Hematopoietic multipotent progenitor cell treated with erythropoietin and hydrocortisone succinate and interleukin-3 and kit ligand, for 15 days (in vitro differentiated cells): Measurements from ENCODE around the gene ARFGAP2.
"Not testable (repeated sequence)": the region's sequence is repeated elsewhere in the genome, so short reads cannot be mapped to it uniquely, and the experiment has no call there.

Source experiments
- DNase-seq: peaks from one replicate; pipeline ENCODE4 v3.0.0-alpha.2; 2015; ENCODE audit warnings: low spot score

The ARFGAP2 gene

DNA sequence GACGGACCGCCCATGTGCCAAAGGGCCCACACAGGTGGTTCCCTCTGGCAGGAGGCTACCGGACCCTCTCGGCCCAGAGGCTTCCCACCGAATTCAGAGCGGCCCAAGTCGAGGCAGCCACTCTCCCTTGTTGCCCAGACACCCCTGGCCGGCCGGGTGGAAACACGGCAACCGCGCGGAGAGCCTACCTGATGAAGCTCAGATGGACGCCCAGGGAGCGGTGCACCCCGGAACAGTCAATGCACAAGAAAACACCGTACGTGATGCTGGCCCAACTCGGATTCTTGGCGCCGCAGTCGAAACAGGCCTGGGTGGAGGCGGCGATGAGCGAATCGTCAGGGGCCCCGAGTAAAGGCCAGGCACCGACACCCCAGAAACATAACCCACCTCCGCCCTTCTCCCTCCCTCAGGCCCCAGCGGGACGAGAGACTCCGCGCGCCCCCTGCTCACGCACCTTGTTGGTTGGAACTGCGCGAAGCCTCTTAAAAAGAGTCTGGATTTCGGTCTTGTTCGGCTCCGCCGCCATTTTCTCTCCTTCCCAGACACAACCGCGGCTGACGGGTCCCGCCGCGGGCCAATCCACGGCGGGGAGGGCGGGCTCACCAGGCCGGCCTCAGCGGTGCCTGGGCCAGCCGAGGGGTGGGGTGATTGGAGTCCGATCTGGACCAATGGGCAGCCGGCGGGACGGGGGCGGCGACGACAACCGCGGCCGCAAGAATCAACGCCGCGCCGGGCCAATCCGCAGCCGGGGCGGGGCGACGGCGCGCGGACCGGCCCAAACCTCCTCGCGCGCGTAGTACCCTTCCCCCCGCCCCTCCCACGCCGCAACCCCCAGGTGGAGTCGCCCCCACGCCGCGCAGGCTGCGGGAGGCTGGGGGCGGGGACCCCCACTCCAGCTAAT lies at the start of gene ARFGAP2:
Gene ARFGAP2, minus strand, starts transcription at position 552 of the 901 bp plus-strand sequence. Its CDS starts 26 bp downstream, at position 526.
- peak; percentile 97 for DNase-seq

DNA sequence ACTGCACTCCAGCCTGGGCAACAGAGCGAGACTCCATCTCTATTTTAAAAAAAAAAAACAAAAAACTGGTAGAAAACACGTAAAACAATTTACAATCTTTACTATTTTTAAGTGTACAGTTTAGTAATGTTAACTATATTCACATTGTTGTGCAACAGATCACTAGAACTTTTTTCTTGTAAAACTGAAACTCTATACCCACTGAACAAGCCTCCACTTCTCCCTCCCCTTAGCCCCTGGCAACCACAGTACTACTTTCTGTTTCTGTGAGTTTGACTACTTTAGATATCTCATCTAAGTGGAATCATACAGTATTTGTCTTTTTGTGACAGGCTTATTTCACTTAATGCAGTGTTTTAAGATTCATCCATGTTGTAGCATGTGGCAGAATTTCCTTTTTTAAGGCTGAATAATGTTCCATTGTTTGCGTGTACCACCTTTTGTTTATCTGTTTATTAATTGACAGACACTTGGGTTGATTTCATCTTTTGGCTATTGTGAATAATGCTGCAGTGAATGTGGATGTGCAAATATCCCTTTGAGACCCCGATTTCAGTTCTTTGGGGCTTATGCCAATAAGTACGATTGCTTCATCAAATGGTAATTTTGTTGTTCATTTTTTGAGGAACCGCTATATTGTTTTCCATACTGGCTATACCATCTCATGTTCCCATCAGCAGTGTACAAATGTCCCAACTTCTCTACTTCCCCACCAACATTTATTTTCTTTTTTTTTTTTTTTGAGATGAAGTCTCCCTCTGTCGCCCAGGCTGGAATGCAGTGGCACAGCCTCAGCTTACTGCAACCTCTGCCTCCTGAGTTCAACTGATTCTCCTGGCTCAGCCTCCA lies 49.1 kb upstream of the ARFGAP2 start:
- DNase-seq = no peak

DNA sequence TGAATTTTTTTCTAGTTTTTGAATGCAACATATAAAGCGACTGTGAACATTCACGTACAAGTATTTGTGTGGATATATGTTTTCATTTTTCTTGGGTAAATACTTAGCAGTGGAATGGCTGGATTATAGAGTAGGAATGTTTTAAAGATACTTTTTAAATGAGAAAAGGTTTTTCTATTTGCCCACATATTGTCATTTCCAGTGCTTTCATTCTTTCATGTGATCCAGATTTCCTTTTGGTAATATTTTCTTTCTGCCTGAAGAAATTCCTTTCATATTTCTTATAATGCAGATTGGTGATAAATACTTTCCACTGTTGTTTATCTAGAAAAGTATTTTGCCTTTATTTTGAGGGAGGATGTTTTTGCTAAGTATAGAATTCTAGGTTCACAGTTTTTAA lies 46.0 kb upstream of the ARFGAP2 start:
- DNase-seq = no peak

DNA sequence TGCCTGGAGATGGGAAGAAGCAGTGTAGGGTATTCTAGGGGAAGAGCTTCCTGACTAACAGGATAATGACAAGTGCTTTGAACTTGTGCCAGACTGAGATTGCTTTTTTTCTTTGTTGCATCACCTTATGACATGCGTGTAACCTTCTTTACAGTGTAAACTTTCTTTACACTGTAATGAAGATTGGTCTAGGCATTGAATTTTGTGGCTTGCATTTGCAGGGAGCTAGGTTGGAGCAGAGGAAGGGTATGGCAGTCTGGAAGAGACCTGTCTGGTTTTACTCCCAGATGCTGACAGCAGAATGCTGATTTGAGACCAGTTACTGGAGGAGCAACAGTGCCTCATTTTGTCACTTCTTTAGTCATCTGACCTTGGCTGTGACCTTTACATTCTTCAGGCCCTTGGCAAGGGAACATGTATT lies 43.7 kb upstream of the ARFGAP2 start:
- DNase-seq = no peak

DNA sequence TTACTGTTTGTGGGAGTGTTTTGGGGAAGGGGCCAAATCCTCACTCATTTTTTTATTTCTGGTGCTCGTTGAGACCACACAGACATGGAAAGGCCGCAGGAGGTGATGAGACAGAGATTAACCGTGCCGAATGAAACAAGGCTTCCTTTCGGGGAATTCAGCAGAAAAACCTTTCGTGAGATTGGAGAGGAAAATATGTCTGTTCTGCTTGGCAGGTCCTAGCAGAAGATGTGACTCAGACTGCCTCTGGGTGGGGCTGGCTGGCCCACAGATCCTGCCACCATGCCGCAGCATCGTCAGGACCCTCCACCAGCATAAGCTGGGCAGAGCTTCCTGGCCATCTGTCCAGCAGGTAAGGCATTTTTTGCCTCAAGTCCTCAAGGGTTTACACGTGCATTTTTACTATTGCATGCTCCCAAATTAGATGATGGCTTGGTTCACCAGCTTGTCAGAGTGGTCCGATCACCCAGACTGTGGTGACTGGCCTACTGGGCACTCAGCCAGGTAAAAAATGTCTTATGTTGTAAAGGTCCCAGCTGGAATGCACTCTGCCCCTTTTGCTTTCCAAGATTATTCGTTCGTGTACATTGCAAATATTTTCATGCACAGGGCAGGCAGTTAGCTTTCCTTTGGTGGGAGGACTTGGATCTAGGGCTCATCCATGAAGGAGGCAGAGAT lies 39.6 kb upstream of the ARFGAP2 start:
- peak; percentile 73 for DNase-seq

DNA sequence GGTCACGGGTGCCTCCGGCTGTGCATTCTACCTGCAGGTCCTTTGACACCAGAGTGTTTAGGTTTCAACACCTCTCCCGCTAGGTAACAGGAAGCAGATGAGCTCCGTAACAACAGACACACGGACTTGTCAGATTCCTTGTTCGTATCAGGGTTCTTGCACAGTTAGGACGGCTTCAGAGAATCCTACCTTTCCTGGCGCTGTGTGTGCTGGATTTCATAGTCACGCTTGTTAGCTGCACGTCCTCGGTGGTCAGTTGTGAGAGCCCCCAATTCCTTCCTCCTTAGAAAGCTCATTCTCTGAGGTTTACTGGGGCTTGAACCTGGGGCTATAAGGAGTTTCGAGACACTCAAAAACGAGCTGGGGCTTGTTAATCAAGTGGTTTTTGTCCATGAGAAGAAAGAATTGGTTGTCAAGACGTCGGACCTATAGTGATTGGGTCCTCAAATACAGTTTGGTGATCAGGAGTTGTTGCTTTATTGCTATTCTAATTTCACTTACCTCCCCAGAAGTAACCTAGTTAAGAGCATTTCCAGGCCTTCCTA lies 38.8 kb upstream of the ARFGAP2 start:
- DNase-seq = no peak

DNA sequence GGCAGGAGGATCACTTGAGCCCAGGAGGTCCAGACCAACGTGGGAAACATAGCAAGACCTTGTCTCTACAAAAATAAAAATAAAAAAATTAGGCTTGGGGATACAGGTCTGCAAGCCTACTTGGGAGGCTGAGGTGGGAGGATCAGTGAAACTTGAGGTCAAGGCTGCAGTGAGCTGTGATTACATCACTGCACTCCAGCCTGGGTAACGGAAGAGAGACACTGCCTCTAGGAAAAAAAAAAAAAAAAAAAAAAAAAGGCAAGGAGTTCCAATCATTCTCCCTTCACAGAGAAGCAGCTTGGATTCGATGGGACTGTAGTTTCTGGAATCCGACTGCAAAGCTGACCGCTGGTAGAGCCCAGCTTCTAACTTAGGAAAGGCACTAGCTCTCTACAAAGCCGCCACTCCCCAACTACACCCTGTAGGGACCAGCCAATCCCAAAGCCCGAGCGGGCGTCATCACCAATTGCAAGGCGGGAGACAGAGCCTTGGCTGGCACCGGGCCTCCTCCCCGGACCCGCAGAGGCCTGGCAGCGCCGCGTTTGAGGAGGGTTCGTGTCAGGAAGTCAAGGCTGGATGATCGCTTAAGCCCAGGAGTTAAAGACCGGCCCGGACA lies 37.4 kb upstream of the ARFGAP2 start:
- peak; percentile 91 for DNase-seq

DNA sequence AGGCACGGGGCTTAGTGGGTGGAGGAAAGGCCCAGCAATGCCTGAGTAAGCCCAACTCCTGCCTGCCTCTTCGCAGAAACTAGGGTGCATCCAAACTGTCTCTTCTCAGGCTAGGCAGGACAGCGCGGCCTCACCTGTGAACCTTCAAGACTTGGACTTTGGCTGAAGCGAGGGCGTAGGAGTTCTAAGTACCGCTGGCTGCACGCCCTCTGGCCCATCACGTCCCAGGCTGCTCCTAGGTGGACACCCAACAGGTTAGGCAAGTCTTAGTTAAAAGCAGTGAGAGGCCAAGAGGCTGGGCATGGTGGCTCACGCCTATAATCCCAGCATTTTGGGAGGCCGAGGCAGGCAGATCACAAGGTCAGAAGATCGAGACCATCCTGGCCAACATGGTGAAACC lies 36.3 kb upstream of the ARFGAP2 start:
- DNase-seq = no peak

DNA sequence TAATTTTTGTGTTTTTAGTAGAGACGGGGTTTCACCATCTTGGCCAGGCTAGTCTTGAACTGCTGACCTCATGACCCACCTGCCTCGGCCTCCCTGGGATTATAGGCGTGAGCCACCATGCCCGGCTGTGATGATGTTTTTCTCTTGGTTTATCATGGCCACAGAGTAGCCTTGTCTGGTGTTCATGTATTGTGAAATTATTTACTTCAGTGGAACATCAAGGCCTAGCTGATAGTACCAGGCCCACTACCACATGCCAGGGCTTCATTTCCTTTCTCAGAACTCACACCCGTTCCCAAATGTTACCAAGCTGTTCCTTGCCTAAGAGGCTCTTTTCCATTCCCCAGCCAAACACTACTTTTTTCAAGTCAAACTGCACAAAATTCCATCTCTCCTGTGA lies 31.9 kb upstream of the ARFGAP2 start:
- no peak for DNase-seq

DNA sequence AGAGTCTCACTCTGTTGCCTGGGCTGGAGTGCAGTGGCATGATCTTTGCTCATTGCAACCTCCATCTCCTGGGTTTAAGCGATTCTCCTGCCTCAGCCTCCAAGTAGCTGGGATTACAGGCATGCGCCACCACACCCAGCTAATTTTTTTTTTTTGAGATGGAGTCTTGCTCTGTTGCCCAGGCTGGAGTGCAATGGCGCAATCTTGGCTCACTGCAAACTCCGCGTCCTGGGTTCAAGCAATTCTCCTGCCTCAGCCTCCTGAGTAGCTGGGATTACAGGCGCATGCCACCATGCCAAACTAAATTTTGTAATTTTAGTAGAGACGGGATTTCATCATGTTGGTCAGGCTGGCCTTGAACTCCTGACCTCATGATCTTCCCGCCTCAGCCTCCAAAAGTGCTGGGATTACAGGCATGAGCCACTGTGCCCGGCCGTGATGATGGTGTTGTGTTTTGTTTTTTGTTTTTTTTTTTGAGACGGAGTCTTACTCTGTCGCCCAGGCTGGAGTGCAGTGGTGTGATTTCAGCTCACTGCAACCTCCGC lies 31.4 kb upstream of the ARFGAP2 start:
- not testable (repeated sequence) for DNase-seq

DNA sequence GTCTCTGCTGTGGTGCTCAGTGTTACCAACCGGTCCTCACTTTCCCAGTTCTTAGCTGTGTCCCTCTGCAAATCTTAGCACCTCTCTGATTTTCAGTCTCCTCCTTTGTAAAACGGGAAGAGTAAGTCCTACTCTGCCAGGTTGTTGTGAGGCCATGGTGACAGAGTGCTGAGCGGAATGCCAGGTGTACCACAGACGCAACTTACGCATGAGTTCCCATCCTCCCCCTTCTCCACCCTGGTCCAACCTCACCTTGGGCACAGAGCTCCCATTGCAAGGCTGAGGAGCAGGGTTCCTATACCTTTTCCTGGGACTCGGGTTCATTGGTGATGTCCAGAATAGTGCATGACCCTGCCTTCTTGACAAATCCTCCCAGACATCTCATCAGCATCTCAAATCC lies 30.8 kb upstream of the ARFGAP2 start:
- DNase-seq = no peak

DNA sequence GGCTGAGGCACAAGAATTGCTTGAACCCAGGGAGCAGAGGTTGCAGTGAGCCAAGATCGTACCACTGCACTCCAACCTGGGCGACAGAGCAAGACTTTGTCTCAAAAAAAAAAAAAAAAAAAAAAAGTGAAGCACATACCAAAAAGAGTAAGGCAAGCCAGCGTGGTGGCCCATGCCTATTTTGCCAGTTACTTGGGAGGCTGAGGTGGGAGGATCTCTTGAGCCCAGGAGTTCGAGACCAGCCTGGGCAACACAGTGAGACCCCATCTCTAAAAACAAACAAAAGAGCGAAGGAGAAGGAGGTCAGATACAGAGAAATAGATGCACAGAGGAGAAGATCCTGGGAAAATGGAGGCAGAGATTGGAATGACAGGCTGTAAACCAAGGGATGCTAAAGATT lies 29.9 kb upstream of the ARFGAP2 start:
- DNase-seq = not testable (repeated sequence)

DNA sequence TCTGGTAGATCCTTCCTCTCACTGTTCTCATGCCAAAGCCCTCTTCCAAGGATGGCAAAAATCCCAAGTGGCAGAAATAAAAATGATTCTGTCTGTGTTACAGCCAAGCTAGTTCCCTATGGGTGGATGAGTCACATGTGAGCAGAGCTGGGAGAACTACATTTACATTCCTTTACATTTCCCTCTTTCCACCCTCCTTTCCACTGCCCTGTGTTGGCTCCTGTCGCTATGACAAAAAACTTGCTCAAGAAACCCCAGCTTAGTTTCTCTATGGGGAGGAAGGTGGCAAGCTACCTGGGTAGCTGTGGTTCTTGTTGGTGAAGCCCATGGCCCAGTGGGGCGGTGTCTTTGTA lies 27.9 kb upstream of the ARFGAP2 start:
- no peak for DNase-seq

DNA sequence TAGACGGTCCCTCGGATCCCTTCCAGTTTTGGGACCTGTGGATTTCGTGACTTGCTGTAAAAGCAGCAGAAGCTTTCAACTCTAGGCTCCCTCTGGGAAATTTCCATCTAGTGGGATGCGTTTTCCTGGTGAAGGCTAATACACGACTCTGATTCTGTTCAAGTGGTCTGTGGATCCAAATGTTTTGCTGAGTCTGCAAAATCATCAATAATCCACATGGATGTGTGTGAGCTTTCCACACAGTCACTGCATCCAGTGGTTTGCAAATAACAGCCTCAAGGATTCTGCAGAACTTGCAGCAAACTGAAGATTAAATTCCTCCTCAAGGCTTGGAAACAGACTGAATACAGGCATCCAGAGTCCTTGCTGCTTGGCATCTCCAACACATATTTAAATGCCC lies 25.9 kb upstream of the ARFGAP2 start:
- no peak for DNase-seq

DNA sequence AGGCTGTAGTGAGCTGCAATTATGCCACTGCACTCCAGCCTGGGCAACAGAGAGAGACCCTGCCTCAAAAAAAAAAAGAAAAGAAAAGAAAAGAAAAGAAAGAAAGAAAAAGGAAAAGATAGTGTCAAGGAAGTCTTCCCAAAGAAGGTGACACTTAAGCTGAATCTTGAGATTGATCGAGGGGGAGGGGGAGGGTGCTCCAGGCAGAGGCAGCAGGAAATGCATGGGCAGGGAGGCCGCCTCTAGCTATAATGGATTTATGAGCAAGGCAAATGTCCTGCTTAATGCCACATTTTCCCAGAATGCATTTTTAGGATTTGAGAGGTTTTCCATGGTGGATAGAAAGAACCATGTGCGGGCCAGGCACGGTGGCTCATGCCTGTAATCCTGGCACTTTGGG lies 24.3 kb upstream of the ARFGAP2 start:
- no peak for DNase-seq

DNA sequence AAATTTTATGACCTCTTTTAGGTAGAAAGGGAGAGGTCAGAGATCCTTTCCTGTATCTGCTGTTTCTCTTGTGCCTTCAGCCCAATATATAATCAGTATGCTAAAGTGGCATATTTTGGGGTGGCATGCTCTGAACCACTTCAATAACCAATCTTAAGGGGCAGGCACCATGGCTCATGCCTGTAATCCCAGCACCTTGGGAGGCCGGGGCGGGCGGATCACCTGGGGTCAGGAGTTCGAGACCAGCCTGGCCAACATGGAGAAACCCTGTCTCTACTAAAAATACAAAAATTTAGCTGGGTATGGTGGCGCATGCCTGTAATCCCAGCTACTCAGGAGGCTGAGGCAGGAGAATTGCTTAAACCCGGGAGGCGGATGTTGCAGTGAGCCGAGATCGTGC lies 21.5 kb upstream of the ARFGAP2 start:
- not testable (repeated sequence) for DNase-seq

DNA sequence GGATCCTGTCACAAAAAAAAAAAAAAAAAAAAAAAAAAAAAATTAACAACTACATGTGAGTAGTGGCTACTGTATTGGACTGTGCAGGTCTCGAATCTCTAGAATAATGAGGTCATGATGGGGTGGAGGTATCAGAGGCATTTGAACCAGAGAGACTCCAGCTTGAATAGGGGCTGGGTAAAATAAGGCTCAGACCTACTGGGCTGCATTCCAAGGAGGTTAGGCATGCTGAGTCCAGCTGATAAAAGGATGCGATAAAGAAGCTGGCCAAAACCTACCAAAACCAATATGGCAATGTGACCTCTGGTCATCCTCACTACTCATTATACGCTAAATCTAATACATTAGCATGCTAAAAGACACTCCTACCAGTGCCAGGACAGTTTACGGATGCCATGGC lies 15.4 kb upstream of the ARFGAP2 start:
- DNase-seq = no peak

DNA sequence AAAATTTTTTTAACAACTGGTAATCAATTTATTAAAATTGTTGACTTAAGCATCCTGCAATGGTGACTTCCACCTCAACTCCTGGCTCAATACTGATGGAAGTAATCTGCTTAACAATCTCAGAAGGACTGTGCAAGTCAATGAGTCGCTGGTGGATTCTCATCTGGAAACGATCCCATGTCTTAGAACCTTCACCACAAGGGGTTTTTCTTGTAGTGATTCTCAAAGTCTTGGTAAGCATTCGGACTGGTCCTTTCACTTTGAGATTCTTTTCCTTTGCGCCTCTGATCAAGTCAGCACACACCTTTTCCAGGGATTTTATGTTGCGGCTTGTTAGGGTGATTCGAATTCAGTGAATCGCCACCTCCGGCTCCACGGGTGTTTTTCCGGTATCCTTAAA lies 14.5 kb upstream of the ARFGAP2 start:
- not testable (repeated sequence) for DNase-seq

DNA sequence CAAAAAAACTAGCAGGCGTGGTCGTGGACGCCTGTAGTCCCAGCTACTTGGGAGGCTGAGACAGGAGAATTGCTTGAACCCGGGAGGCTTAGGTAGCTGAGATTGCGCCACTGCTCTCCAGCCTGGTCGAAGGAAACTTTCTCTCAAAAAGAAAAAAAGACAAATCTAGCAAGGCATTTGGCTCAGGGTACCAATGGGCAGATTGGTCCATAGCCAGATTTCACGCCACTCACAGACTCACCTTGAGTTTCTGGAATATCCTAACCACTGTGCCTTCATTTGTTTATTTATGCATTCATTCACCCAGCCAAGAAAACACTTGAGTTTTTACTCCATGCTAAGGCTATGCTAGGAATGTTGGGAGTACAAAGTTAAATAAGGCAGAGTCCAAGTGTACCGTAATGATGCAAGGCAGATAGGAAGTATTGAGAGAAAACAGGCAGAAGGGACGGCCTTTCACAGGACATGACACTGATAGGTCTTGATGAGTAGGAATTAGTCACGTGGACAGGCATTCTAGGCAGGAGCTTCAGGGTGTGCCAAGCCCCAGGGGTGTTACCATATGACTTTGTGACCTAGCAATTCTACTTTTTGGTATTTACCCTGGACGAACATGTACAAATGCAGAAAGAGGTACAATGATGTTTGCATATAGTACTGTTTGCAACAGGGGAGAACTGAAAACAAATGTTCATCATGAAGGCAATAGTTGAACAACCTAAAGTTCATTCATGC lies 12.6 kb upstream of the ARFGAP2 start:
- DNase-seq = no peak

DNA sequence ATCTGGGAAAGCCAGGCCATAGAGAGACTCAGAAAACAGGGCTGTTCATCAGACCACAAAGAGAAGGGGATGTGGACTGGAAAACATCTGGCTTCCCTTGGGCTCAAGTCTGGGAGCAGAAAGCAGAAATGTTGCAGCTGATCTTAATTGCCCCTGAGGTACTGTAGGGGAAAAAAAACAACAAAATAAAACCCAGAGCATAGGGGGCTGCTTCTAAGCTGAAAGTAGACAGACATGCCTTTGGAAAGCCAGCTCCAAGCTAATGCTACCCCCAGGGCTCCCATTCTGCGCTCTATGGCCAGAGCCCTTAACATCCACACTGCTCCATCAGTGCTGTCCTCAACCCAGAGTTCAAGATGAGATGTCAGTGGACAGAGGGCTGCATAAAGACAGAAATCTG lies 11.6 kb upstream of the ARFGAP2 start:
- DNase-seq = no peak

DNA sequence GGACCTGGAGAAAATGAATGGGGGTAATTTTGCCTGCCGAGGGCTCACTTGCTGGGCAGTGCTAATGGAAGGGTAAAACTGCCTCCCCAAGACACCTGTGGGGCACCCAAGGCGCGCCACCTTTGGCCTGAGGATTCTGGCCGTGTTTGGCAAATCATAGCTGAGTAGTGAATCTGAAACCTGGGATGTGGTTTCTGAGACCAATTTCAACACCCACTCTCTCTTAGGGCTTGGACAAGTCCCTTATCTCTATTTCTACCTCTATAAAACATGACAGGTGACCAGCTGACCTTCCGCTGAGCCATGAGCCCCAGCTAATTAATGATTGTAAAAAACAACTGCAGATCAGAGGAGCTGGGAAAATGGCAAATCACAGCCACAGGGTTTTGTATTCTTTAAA lies 11.0 kb upstream of the ARFGAP2 start:
- DNase-seq = no peak
